Measurements from ENCODE around the gene COL27A1.
"Not testable (repeated sequence)": the region's sequence is repeated elsewhere in the genome, so short reads cannot be mapped to it uniquely, and the experiment has no call there.

Gene COL27A1

GRCh38 chr9:114185570-114186490 lies 30.5 kb downstream of the COL27A1 start:
- DNase-seq (ENCODE audit: low read depth) = no peak

DNA sequence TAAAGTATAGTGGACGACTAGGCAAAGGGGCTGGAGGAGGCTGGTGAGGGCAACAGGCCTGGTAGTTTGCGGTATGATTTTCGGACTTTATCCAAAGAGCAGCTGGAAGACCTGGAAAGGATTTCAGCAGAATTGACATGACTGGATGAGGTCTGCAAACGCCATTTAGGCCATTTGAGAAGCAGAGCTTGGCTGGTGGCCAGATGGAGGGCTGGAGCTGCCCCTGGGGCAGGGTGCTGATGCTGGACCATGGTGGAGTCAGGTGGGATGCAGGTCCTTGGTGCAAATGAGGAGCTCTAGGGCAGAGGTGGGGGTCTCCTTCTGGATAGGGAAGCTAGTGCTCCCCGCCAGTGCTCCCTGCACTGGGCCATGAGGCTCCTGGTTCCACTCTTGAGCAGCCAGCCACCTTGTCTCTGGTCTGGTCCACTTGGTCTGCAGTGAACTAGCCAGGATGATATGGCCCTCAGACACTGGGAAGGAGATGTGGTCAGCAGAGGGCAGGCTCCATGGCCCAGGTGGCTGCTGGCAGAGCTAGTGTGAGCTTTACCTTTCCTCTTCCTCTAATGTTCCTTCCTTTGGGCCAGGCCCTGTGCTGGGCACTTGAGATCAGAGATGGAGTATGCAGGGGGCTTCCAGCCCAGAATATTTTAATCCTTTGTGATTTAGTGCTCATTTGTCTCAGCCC lies 31.4 kb downstream of the COL27A1 start:
- DNase-seq (ENCODE audit: low read depth) = no peak

DNA sequence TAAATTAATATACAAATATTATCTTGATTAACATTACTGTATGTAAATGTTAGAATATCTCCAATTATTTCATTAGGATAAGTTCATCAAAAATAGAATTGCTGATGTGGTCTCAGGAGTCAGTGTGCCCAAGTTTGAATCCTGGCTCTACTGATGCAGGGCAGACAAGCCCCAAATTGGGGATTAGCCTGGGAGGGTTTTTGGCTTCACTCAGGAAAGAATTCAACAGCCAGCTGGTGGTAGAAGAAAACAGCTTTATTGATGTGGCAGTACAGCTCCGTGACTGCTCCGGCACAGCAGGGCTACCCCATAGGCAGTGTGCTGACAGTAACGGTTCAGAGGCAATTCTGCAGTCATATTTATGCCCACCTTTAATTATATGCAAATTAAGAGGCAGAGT lies 32.5 kb downstream of the COL27A1 start:
- no peak for DNase-seq (ENCODE audit: low read depth)

DNA sequence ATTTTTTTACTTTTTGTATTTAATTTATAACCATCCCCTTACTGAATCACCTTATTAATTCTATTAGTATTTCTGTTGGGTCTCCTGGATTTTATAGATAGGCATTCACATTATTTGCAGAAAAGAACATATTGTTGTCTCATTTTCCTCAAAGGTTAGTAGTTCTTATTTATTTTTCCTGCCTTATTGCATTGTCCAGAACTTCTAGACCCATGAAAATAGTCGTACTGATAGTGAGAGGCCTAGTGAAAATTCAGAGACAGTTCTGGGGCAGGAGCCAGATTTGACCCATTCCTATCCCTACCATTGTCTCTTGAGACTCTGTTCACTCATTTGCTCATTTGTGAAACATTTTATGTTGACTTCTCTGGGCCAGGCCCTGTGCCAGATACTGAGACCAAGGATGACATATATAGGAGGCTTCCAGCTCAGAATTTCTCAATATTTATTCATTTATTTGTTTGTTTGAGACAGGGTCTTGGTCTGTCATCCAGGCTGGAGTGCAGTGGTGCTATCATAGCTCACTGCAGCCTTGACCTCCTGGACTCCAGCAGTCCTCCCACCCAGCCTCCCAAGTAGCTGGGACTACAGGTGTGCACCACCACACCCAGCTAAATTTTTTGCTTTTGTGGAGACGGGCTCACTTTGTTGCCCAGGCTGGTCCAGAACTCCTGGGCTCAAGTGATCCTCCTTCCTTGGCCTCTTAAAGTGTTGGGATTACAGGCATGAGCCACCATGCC lies 34.7 kb downstream of the COL27A1 start:
- no peak for DNase-seq (ENCODE audit: low read depth)

GRCh38 chr9:114190563-114190905 lies 35.2 kb downstream of the COL27A1 start:
- DNase-seq (ENCODE audit: low read depth) = no peak

GRCh38 chr9:114191402-114191801 lies 36.1 kb downstream of the COL27A1 start:
- DNase-seq (ENCODE audit: low read depth) = not testable (repeated sequence)

GRCh38 chr9:114192539-114192938 lies 37.2 kb downstream of the COL27A1 start:
- no peak for DNase-seq (ENCODE audit: low read depth)

DNA sequence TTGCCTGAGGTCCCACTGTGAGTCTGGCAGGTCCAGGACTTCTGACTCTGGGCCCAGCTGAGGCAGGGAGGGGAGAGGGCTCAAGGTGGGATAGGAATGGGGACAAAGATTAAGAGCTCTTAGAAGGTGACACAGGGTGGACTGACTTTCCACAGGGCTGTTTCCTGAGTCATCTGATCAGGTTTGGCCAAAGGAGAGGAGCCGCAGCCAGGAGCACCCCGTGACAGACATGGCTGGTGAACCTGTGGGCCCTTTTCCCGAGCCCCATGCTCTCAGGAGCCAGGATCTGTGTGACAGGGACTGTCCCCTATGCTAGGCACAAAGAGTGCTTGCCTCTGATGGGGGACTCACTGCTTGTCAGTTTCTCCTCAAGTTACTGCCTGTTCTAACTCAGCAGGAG lies 37.8 kb downstream of the COL27A1 start:
- no peak for DNase-seq (ENCODE audit: low read depth)

DNA sequence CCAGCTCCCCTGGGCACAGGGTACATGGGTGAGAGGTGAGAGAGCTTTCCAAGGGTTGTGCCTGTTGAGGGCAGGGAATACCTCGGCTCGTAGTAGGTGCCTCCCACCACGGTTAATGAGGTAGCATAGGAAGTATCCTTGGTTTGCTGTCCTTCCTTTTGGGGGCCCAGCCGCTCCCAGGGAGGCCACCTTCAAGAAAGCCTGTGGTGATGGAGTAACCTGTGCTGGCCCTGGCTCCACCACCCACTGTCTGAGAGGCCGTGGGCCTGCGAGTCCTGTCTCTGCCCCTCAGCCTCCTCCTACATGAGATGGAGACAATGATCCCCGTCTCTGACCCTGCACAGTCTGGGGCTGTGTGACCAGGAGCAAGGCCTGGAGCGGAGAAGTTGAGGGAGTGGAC lies 40.8 kb downstream of the COL27A1 start:
- no peak for DNase-seq (ENCODE audit: low read depth)

GRCh38 chr9:114196979-114197622 lies 41.8 kb downstream of the COL27A1 start:
- no peak for DNase-seq (ENCODE audit: low read depth)

GRCh38 chr9:114198249-114199040 lies 43.1 kb downstream of the COL27A1 start:
- DNase-seq (ENCODE audit: low read depth) = no peak

GRCh38 chr9:114200721-114201300 lies 45.5 kb downstream of the COL27A1 start:
- DNase-seq (ENCODE audit: low read depth) = no peak

DNA sequence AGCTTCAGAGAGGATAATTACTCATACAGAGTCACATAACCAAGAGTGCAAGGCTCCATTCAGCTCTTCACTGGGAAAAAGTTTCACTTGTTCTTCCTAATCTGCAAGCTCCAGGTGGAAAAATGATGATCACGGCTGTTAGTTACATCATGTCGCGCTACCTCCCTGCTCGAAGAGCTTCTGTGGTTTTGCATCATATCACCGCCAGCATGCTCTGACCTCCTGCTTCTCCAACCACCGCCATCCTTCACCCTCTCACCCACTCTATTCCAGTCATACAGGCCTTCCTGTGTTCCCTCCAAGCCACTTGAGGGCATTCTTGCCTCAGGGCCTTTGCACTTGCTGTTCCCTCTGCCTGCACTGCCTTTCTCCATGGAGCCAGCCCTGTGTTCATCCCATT lies 47.1 kb downstream of the COL27A1 start:
- DNase-seq (ENCODE audit: low read depth) = no peak

DNA sequence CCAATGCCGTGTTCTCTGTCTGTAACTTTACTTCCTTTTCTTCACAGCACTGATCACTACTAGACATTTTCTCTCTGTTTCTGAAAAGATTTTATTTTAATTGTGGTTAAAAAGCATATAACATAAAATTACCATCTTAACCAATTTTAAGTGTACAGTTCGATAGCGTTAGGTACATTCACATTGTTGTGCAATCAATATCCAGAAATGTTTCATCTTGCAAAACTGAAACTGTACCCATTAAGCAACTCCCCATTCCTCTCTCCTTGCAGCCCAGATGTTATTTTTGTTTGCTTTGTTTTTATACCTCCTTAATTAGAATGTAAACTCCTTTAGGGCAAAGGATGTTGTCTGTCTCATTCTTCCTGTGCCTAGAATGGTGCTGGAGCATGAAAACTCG lies 47.5 kb downstream of the COL27A1 start:
- no peak for DNase-seq (ENCODE audit: low read depth)

DNA sequence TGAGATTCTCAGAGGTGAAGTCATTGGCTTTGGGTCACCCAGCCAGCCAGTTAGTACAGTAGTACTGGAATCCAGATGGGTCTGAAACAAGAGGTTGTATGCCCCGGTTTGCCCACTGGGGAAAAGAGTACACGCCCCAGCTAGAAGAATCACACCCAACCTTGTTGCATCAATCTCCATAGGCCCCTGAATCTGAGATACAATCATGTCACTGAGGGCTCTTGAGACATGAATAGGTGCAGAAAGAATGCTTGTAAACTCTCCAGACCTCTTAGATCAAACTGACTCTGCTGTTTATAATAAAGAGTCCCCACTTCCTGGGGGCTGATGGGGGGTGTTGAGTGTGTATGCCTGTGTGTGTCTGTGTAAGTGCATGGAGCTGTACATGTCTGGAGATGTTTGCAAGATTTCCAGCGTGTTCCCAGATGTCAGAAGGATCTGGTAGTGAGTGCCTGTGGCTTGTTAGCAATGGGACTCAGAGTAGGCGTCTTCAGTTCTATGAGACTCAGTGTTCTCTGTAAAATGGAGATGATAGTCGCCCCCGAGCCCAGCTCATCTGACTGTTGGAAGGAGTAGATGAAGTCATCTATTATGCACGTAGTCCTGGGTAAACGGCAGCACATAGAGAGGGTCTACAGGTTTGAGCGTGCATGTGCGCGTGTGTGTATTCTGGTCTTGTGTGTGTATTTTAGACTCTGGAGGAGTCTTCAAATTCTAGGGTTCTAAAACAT lies 48.2 kb downstream of the COL27A1 start:
- DNase-seq (ENCODE audit: low read depth) = no peak

- DNase-seq (ENCODE audit: low read depth) = no peak
Observed at GRCh38 chr9:114204265-114204664, 48.9 kb downstream of the COL27A1 start.

DNA sequence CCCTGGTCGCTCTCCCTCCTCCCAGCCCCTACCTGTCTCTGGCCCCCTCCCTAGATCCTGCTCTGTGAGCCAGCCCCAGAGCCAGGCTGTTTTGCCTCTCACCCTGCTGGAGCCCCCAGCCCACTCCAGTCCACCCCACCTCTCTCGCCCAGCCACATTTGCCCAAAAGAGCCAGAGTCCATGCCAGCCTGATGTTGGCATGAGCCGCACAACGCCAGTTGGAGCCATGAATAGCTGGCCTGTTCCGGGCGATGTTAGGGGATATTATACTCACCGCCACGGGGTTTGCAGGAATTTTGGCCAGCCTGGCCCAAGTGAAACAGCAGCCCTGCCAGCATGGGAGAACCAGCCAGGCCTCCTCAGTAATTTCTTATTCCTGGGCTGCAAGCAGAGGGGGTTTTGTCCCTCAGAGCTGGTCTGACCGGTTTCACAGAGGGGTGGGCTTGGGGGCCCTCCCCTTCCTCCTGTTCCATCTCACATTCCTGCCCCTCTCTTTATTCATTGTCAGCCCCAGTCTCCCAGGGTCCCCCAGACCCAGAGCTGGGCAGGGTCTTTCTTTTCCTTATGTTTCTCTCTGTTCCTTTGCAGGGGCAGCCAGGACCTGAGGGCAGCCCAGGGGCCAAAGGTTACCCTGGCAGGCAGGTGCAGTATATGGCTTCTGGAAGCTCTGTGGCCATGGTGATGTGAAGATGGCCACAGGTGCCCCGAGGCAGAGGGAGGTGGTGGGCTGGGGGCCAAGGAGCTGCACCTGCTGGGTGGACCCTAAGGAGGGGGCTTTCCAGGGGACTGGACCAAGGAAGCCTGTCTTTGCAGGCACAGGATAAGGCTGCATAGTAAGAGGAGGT lies 50.1 kb downstream of the COL27A1 start:
- no peak for DNase-seq (ENCODE audit: low read depth)

- DNase-seq (ENCODE audit: low read depth) = no peak
Observed at GRCh38 chr9:114206221-114206789, 51.0 kb downstream of the COL27A1 start.
